ENCODE measurements around the gene EPYC. TPM values are rescaled to one million over a fixed set of nuclear protein-coding genes. Genes with fewer than 3 reads are reported as not detected.

The EPYC gene
- total RNA-seq, 2 donors from 2014 or later = not detected

- intact Hi-C loops (cut with DNase I) = no loop called here
- Histone ChIP-seq H3K4me3 (no peak overlapping the region), H3K27me3 (no peaks in the 10 kb centered on the region), H3K9me3 (no peaks in the 10 kb centered on the region), H3K4me1 (no peaks in the 10 kb centered on the region), H3K27ac (no peak overlapping the region), H3K9ac (ENCODE audit: low read depth in 2 of 2, low read length in 2 of 2) (no peak overlapping the region), H3K36me3 (no peaks in the 10 kb centered on the region)
- peak; percentile 55 for TF ChIP-seq CTCF (IDR thresholded peaks at IDR 0.05)
- DNase-seq = no peak
Measured at GRCh38 chr12:90940872-90941499, 63.8 kb downstream of the EPYC start.

- intact Hi-C loops (cut with DNase I) = no loop called here
- TF ChIP-seq CTCF (IDR thresholded peaks at IDR 0.05) = no peak
Measured at GRCh38 chr12:90939382-90939781, 65.4 kb downstream of the EPYC start.

DNA sequence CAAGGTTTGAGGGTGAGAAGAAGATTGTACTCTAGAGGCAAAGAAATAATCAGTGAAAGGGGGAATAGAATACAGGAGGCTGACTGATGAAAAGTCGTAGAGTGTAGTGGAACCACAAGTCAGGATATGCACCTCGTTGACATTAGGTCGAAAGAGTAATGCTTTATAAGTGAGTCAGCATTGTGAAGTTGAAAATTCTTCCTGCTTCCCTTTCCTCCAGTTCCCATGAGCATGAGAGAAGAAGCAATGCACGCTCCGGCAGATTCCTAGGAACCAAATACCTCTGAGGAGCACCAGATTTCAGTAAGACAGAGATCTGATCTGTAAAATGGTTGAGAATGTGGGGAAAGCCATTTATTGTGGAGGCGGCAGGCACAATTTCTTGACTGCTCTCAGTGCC lies 66.3 kb downstream of the EPYC start:
- TF ChIP-seq CTCF (IDR thresholded peaks at IDR 0.05) = no peak
- Histone ChIP-seq H3K9me3 (no peaks in the 10 kb centered on the region), H3K27ac (no peak overlapping the region), H3K4me3 (no peak overlapping the region), H3K27me3 (no peaks in the 10 kb centered on the region), H3K4me1 (no peaks in the 10 kb centered on the region), H3K36me3 (no peaks in the 10 kb centered on the region), H3K9ac (ENCODE audit: low read depth in 2 of 2, low read length in 2 of 2) (no peak overlapping the region)
- DNase-seq = no peak
- intact Hi-C loops (cut with DNase I) = no loop called here

More at GRCh38 chr12:90939382-90939781, 65.4 kb downstream of the EPYC start:
- no peaks in the 10 kb centered on the region for H3K27me3 ChIP-seq
- no peak overlapping the region for H3K9ac ChIP-seq (ENCODE audit: low read depth in 2 of 2, low read length in 2 of 2)
- no peaks in the 10 kb centered on the region for H3K36me3 ChIP-seq
- DNase-seq = no peak
- H3K4me1 ChIP-seq = no peaks in the 10 kb centered on the region
- H3K9me3 ChIP-seq = no peaks in the 10 kb centered on the region
- H3K27ac ChIP-seq = no peak overlapping the region
- no peak overlapping the region for H3K4me3 ChIP-seq

DNA sequence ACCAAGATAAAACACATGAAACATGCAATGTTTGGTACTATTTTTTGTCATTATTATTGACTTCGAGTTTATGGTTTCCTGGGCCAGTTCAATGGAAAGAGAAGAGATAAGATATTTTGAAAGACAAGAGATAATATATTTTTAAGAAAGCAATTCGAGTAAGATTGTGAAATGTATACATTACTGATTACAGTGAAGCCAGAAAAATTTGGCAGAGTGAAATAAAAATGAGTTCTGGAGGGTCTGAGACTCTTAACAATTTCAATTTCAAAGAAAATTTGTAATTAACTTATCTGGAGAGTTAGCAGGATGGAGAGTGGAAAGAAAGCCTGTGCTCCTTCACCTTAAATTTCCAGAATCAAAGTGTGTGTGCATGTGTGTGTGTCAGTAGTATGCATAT lies 67.1 kb downstream of the EPYC start:
- Histone ChIP-seq H3K27ac (no peak overlapping the region), H3K36me3 (no peaks in the 10 kb centered on the region), H3K9me3 (no peaks in the 10 kb centered on the region), H3K4me3 (no peak overlapping the region), H3K27me3 (no peaks in the 10 kb centered on the region), H3K9ac (ENCODE audit: low read depth in 2 of 2, low read length in 2 of 2) (no peak overlapping the region), H3K4me1 (no peaks in the 10 kb centered on the region)
- intact Hi-C loops (cut with DNase I) = no loop called here
- DNase-seq = no peak
- TF ChIP-seq CTCF (IDR thresholded peaks at IDR 0.05) = no peak

GRCh38 chr12:90936230-90937005 lies 68.4 kb downstream of the EPYC start:
- H3K9me3 ChIP-seq = no peaks in the 10 kb centered on the region
- H3K4me3 ChIP-seq = no peak overlapping the region
- TF ChIP-seq CTCF (IDR thresholded peaks at IDR 0.05) = no peak
- H3K27me3 ChIP-seq = no peaks in the 10 kb centered on the region
- H3K9ac ChIP-seq (ENCODE audit: low read depth in 2 of 2, low read length in 2 of 2) = no peak overlapping the region
- H3K27ac ChIP-seq = no peak overlapping the region
- no peaks in the 10 kb centered on the region for H3K36me3 ChIP-seq
- no peaks in the 10 kb centered on the region for H3K4me1 ChIP-seq
- intact Hi-C loops (cut with DNase I) = no loop called here
- DNase-seq = no peak

Data from colonic mucosa (tissue), 4 donors.